ENCODE measurements around the gene ZC3H12A. TPM values are rescaled to one million over a fixed set of nuclear protein-coding genes. Genes with fewer than 3 reads are reported as not detected.

The ZC3H12A gene
- total and polyA plus RNA-seq, 10 of the 15 experiments (the other 5 are each of a cell fraction or from before 2014, with no cell fraction given) = 0.35 to 30.2 (median 13.8) TPM

DNA sequence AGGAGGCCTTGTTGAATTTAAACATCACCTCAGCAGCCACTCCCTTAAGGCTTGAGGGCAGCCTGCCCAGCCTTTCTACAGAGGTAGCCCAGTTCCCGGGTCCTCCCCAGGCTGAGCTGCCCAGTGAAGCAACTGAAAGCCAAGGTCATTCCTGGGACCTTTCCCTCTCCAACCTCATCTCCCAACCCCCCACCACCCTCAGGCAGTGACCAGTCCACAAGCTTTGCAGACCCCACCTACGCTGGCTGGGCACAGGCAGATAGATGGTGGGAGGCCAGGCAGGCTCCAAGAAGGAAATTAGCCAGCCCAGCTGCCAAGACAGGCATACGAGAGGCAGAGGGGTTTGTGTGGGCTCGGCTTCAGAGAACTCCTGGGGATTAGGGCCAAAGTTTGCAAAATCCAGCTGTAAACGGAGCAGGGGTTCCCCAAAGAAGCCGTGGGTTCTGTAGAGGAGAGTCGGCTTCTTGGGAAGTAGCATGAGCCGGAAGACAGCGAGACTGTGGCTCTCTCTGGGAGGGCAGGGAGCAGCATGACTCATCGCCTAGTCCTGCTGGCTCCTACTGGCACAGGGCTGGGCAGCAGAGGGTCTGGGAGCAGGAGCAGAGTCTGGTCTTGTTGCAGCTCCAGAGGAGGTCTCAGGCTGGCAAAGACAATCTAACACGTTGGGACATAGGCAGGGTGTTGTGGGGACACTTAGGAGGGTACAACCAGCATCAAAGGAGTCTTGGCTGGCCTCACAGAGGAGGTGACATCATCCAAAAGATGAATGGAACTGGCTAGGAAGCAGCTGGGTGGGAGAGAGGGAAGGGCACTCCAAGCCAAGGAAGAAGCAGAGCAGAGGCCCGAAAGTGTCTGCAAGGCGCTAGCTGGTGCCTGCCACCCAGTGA is 2.8 kb upstream of the ZC3H12A start:
- intact Hi-C loops (cut with micrococcal nuclease; ENCODE audit: unreplicated experiment) = loop anchor here (5.0 kb wide), 3 partner anchors 126 to 221 kb away; partner anchors contain the start of genes CDCA8 and GNL2
- in situ Hi-C loops (cut with MboI) = no loop called here
- DNase-seq (ENCODE audit: low read depth, low spot score) (no peak), ATAC-seq (no peak), FAIRE-seq (no peak)
- Histone ChIP-seq H3K27ac (ENCODE audit: control insufficient read depth, insufficient read depth) (no peak overlapping the region), H3K9ac (ENCODE audit: control insufficient read depth, insufficient read depth, low read length) (no peak overlapping the region), H3K36me3 (ENCODE audit: control insufficient read depth in 2 of 2, insufficient read depth in 2 of 2, low read length in 1 of 2) (peaks cover 2 to 3% of the 10 kb centered on the region in 2 experiments; a peak in 2 of 4 replicates), H3K79me2 (ENCODE audit: control insufficient read depth, insufficient read depth, low read length) (peaks cover 22% of the 10 kb centered on the region), H2AFZ (ENCODE audit: control insufficient read depth, low read depth, low read length) (no peak overlapping the region), H3K27me3 (replicated peaks in 1 of 2; ENCODE audit: control insufficient read depth in 2 of 2, insufficient read depth in 2 of 2, low read length in 1 of 2) (no peaks in the 10 kb centered on the region), H4K20me1 (ENCODE audit: control insufficient read depth, insufficient read depth) (no peaks in the 10 kb centered on the region), H3K4me2 (ENCODE audit: control insufficient read depth, insufficient read depth) (no peak overlapping the region), H3K4me3 (no peak overlapping the region), H3K4me1 (ENCODE audit: control insufficient read depth, insufficient read depth, low read length) (peaks cover 10% of the 10 kb centered on the region), H3K9me3 (replicated peaks; ENCODE audit: control insufficient read depth, insufficient read depth, low read length) (no peaks in the 10 kb centered on the region)
- ChIA-PET RAD21 (ENCODE audit: unreplicated experiment) (interaction anchor here (10.4 kb wide), 1 partner anchor 15 kb away, joined by 82 read pairs; no protein-coding TSS in a partner anchor), CTCF (interaction anchor here (1.0 kb wide), 2 partner anchors 14 to 16 kb away, joined by 3 to 5 read pairs; no protein-coding TSS in a partner anchor), POLR2A (interaction anchor here (1.4 to 1.5 kb wide), 2 partner anchors 13 to 34 kb away, joined by 3 to 5 read pairs; no protein-coding TSS in a partner anchor), SMC1A (ENCODE audit: uncharacterized antibody, unreplicated experiment) (interaction anchor here (1.0 kb wide), 1 partner anchor 14 kb away, joined by 4 read pairs; no protein-coding TSS in a partner anchor)
- 74% methylated on average over 13 of the region's 13 CpGs for WGBS (ENCODE audit: insufficient coverage, insufficient replicate concordance, low lambda C conversion rate, missing lambda C conversion rate)
- BruUV-seq (replicated peaks) = no TSS peak
- TF ChIP-seq SMARCA5 (IDR thresholded peaks at IDR 0.05) (no peak), SUPT20H (IDR thresholded peaks at IDR 0.05; ENCODE audit: borderline replicate concordance, control insufficient read depth, low read depth, low read length) (no peak), POLR2AphosphoS2 (IDR thresholded peaks at IDR 0.05; ENCODE audit: low read depth, low read length) (no peak), FOXK2 (IDR thresholded peaks at IDR 0.05) (no peak), CBFB (IDR thresholded peaks at IDR 0.05; ENCODE audit: low read depth) (no peak), SMAD1 (IDR thresholded peaks at IDR 0.05; ENCODE audit: low read depth, partially characterized antibody) (no peak), E4F1 (IDR thresholded peaks at IDR 0.05; ENCODE audit: borderline replicate concordance, partially characterized antibody) (no peak), BCL11A (IDR thresholded peaks at IDR 0.05; ENCODE audit: low read depth, low read length) (no peak), CBX5 (IDR thresholded peaks at IDR 0.05; ENCODE audit: low read depth) (no peak), SMC3 (IDR thresholded peaks at IDR 0.05; ENCODE audit: borderline replicate concordance, low read length) (no peak), BHLHE40 (IDR thresholded peaks at IDR 0.05; ENCODE audit: borderline replicate concordance in 1 of 2, low read depth in 2 of 2, low read length in 1 of 2) (no peak), TCF3 (IDR thresholded peaks at IDR 0.05; ENCODE audit: borderline replicate concordance, insufficient read depth, low read depth, low read length) (no peak), ZNF24 (IDR thresholded peaks at IDR 0.05) (no peak), RAD51 (IDR thresholded peaks at IDR 0.05) (no peak), ZSCAN29 (IDR thresholded peaks at IDR 0.05) (no peak), ATF2 (IDR thresholded peaks at IDR 0.05; ENCODE audit: low read length) (no peak), ZBED1 (IDR thresholded peaks at IDR 0.05; ENCODE audit: borderline replicate concordance) (no peak), SREBF1 (IDR thresholded peaks at IDR 0.05; ENCODE audit: low read length) (no peak), CEBPB (IDR thresholded peaks at IDR 0.05; ENCODE audit: borderline replicate concordance in 1 of 2, low read depth in 2 of 2, low read length in 2 of 2) (no peak), JUNB (IDR thresholded peaks at IDR 0.05) (no peak)

Measured in GM12878 (cell line).